Neural cell (in vitro differentiated cells): ENCODE measurements around the gene SLF1. TPM values are rescaled to one million over a fixed set of nuclear protein-coding genes. Genes with fewer than 3 reads are reported as not detected.

ENCODE experiments used
- H2AFZ ChIP-seq: fragments of 200-600, 300-800 bp; sonication (generic), shearing (Covaris generic); 2 replicates; pipeline ENCODE4 v1.6.0; 2014; ENCODE audit warnings: low read depth, mild to moderate bottlenecking, antibody characterized with exemption, low read length, moderate library complexity
- H3F3A ChIP-seq: fragments of 200-600 bp; shearing (Covaris generic); 2 replicates; pipeline ENCODE4 v1.6.1; 2016; ENCODE audit warnings: mild to moderate bottlenecking, moderate library complexity, mixed read lengths, antibody characterized with exemption, low read length; ENCODE audit not compliant: insufficient read depth, poor library complexity, severe bottlenecking
- H3K27ac ChIP-seq: fragments of 200-600, 300-800 bp; sonication (generic), shearing (Covaris generic); 2 replicates; pipeline ENCODE4 v1.5.1; 2014; ENCODE audit warnings: mild to moderate bottlenecking, low read length, moderate library complexity
- H3K27me3 ChIP-seq: fragments of 300-800, 200-600 bp; sonication (generic), shearing (Covaris generic); 2 replicates; pipeline ENCODE4 v1.6.0; 2014; ENCODE audit warnings: mild to moderate bottlenecking, low read depth, low read length, moderate library complexity; ENCODE audit not compliant: insufficient read depth
- H3K36me3 ChIP-seq: fragments of 300-800, 200-600 bp; sonication (generic), shearing (Covaris generic); 2 replicates; pipeline ENCODE4 v1.5.1; 2014; ENCODE audit warnings: mild to moderate bottlenecking, antibody characterized with exemption, low read length, moderate library complexity; ENCODE audit not compliant: insufficient read depth
- H3K4me2 ChIP-seq: fragments of 300-800, 200-600 bp; sonication (generic), shearing (Covaris generic); 2 replicates; pipeline ENCODE4 v1.6.0; 2014; ENCODE audit warnings: mild to moderate bottlenecking, low read length
- H3K4me3 ChIP-seq: fragments of 300-800, 200-600 bp; sonication (generic), shearing (Covaris generic); 2 replicates; pipeline ENCODE4 v1.5.1; 2014; ENCODE audit warnings: mild to moderate bottlenecking, low read length, moderate library complexity
- H3K79me2 ChIP-seq: fragments of 200-600 bp; shearing (Covaris generic); replicated peaks from 2 replicates; pipeline ENCODE4 v1.6.0; 2014; ENCODE audit warnings: mild to moderate bottlenecking, low read length, moderate library complexity; ENCODE audit not compliant: insufficient read depth
- H3K9ac ChIP-seq: fragments of 300-800, 200-600 bp; sonication (generic), shearing (Covaris generic); 2 replicates; pipeline ENCODE4 v1.6.1; 2016; ENCODE audit warnings: mild to moderate bottlenecking, low read length, mixed read lengths
- H3K9me2 ChIP-seq: fragments of 200-600 bp; shearing (Covaris generic); 2 replicates; pipeline ENCODE4 v1.6.1; 2016; ENCODE audit warnings: mild to moderate bottlenecking, low read length, mixed read lengths; ENCODE audit not compliant: insufficient read depth
- H3K9me3 ChIP-seq: fragments of 200-600, 300-800 bp; sonication (generic), shearing (Covaris generic); 2 replicates; pipeline ENCODE4 v1.6.1; 2016; ENCODE audit warnings: mild to moderate bottlenecking, mixed run types, low read length, moderate library complexity, mixed read lengths
- H4K20me1 ChIP-seq: fragments of 200-600 bp; shearing (Covaris generic); 2 replicates; pipeline ENCODE4 v1.6.1; 2016; ENCODE audit warnings: mild to moderate bottlenecking, mixed run types; ENCODE audit not compliant: insufficient read depth
- CTCF ChIP-seq: fragments of 450-650 bp; IDR thresholded peaks from 2 replicates; pipeline ENCODE4 v1.5.1; 2014; ENCODE audit warnings: antibody characterized with exemption, mild to moderate bottlenecking, moderate library complexity; ENCODE audit not compliant: poor library complexity, severe bottlenecking
- EP300 ChIP-seq: fragments of 450-650 bp; conservative IDR thresholded peaks from 2 replicates; pipeline ENCODE4 v1.6.1; 2014; ENCODE audit warnings: antibody characterized with exemption, mild to moderate bottlenecking, moderate library complexity; ENCODE audit not compliant: poor library complexity, severe bottlenecking
- EZH2 ChIP-seq: fragments of 200-600, 300-800 bp; shearing (Covaris generic), sonication (generic); IDR thresholded peaks from 2 replicates; pipeline ENCODE4 v1.6.1; 2014; ENCODE audit warnings: antibody characterized with exemption, low read length, borderline replicate concordance, mild to moderate bottlenecking; ENCODE audit not compliant: insufficient read depth, poor library complexity, severe bottlenecking
- MXI1 ChIP-seq: fragments of 450-650 bp; conservative IDR thresholded peaks from 2 replicates; pipeline ENCODE4 v1.6.1; 2014; ENCODE audit warnings: antibody characterized with exemption, mild to moderate bottlenecking; ENCODE audit not compliant: poor library complexity, severe bottlenecking
- POLR2AphosphoS5 ChIP-seq: IDR thresholded peaks from 2 replicates; pipeline ENCODE4 v1.6.1; 2012
- RAD21 ChIP-seq: fragments of 450-650 bp; conservative IDR thresholded peaks from 2 replicates; pipeline ENCODE4 v1.6.1; 2014; ENCODE audit warnings: antibody characterized with exemption, mild to moderate bottlenecking, moderate library complexity
- REST ChIP-seq: IDR thresholded peaks from 2 replicates; pipeline ENCODE4 v1.6.1; 2012; ENCODE audit warnings: borderline replicate concordance
- SMC3 ChIP-seq: fragments of 450-650 bp; conservative IDR thresholded peaks from 2 replicates; pipeline ENCODE4 v1.6.1; 2014; ENCODE audit warnings: antibody characterized with exemption, mild to moderate bottlenecking, moderate library complexity; ENCODE audit not compliant: poor library complexity
- TAF1 ChIP-seq: IDR thresholded peaks from 2 replicates; pipeline ENCODE4 v1.6.1; 2012; ENCODE audit warnings: low read depth
- polyA plus RNA-seq: library from polyadenylated mRNA; depleted of rRNA; stranded (reverse); fragments of >200 nt; gene quantifications from 2 replicates; pipeline ENCODE4 v1.2.3, GENCODE V29; 2014

Gene SLF1
- polyA plus RNA-seq, 1 donor from 2014 or later: 19.7 TPM

- no peak overlapping the region for H2AFZ ChIP-seq
Measured at GRCh38 chr5:94613583-94613982, 4.9 kb upstream of the SLF1 start.

GRCh38 chr5:94614156-94614805 lies 4.2 kb upstream of the SLF1 start:
- Histone ChIP-seq H3F3A (no peaks in the 10 kb centered on the region), H3K79me2 (peaks cover 16% of the 10 kb centered on the region), H4K20me1 (no peaks in the 10 kb centered on the region), H3K9ac (no peak overlapping the region), H3K27ac (no peak overlapping the region), H3K9me3 (no peaks in the 10 kb centered on the region), H2AFZ (no peak overlapping the region), H3K36me3 (no peaks in the 10 kb centered on the region), H3K4me3 (no peak overlapping the region), H3K4me2 (no peak overlapping the region), H3K27me3 (no peaks in the 10 kb centered on the region), H3K9me2 (no peaks in the 10 kb centered on the region)
- no peak for TF ChIP-seq SMC3
- no peak for TF ChIP-seq MXI1
- TF ChIP-seq EZH2: no peak
- TF ChIP-seq EP300: no peak
- TF ChIP-seq RAD21: no peak
- TF ChIP-seq TAF1: no peak
- TF ChIP-seq CTCF: no peak

More at GRCh38 chr5:94613583-94613982, 4.9 kb upstream of the SLF1 start:
- Histone ChIP-seq H3K9ac (no peak overlapping the region), H3K27ac (no peak overlapping the region), H3K27me3 (no peaks in the 10 kb centered on the region), H3K4me2 (no peak overlapping the region), H3K36me3 (no peaks in the 10 kb centered on the region), H3F3A (no peaks in the 10 kb centered on the region), H3K79me2 (peaks cover 16% of the 10 kb centered on the region), H3K9me2 (no peaks in the 10 kb centered on the region), H4K20me1 (no peaks in the 10 kb centered on the region), H3K4me3 (no peak overlapping the region), H3K9me3 (no peaks in the 10 kb centered on the region)
- no peak for TF ChIP-seq TAF1
- TF ChIP-seq EZH2: no peak
- TF ChIP-seq REST: no peak
- TF ChIP-seq CTCF: no peak
- TF ChIP-seq EP300: no peak
- no peak for TF ChIP-seq RAD21
- TF ChIP-seq POLR2AphosphoS5: no peak
- TF ChIP-seq SMC3: no peak
- TF ChIP-seq MXI1: no peak
